Panc1 (cell line): ENCODE measurements around the gene CKAP4. TPM values are rescaled to one million over a fixed set of nuclear protein-coding genes. Genes with fewer than 3 reads are reported as not detected.

Experiments
- ATAC-seq: fragments of 200-7000 bp; cut with Tn5 transposase; 2 replicates; pipeline ENCODE4 v1.9.1; 2020; ENCODE audit warnings: mild to moderate bottlenecking, moderate library complexity
- BruUV-seq: library from RNA; stranded (reverse); fragments of 400-500 nt; replicated peaks from 2 replicates; lab custom pipeline; 2021; lab: Mats Ljungman, UMichigan
- CTCF ChIA-PET: fragments of 300-600 bp; sonication (Branson Sonifier 250); formaldehyde crosslinking; loops from one replicate; lab custom pipeline; 2022; ENCODE audit warnings: antibody characterized with exemption; lab: Charles Lee
- POLR2A ChIA-PET: fragments of 300-600 bp; sonication (Branson Sonifier 250); formaldehyde crosslinking; loops from one replicate; lab custom pipeline; 2022; ENCODE audit warnings: antibody characterized with exemption; lab: Charles Lee
- DNase-seq: peaks from one replicate; pipeline ENCODE4 v3.0.0-alpha.2; 2010; ENCODE audit warnings: low read depth, low spot score
- H3K27ac ChIP-seq: 2 replicates; pipeline ENCODE4 v1.5.1; 2011; ENCODE audit warnings: mild to moderate bottlenecking, low read length, inconsistent platforms
- H3K27me3 ChIP-seq: fragments of 200-500 bp; sonication (Bioruptor generic); 2 replicates; pipeline ENCODE4 v1.6.0; 2014; ENCODE audit warnings: low read length, inconsistent platforms; ENCODE audit not compliant: control insufficient read depth, insufficient read depth
- H3K36me3 ChIP-seq: fragments of 200-500 bp; sonication (Bioruptor generic); 2 replicates; pipeline ENCODE4 v1.5.1; 2014; ENCODE audit warnings: inconsistent platforms, mild to moderate bottlenecking, low read length, moderate library complexity; ENCODE audit not compliant: control insufficient read depth, insufficient read depth
- H3K4me1 ChIP-seq: 2 replicates; pipeline ENCODE4 v1.5.1; 2011; ENCODE audit warnings: inconsistent platforms, mild to moderate bottlenecking, low read length, moderate library complexity; ENCODE audit not compliant: control insufficient read depth, insufficient read depth
- H3K4me3 ChIP-seq, 2 experiments: 2 replicates each; pipeline ENCODE4 v1.5.1; 2011 to 2012; ENCODE audit warnings: low read depth in 2 of 2, low read length in 2 of 2, mild to moderate bottlenecking in 2 of 2, inconsistent platforms in 1 of 2, moderate library complexity in 1 of 2
- H3K9me3 ChIP-seq: fragments of 200-500 bp; sonication (Bioruptor generic); 2 replicates; pipeline ENCODE4 v1.5.1; 2014; ENCODE audit warnings: low read depth, mild to moderate bottlenecking, inconsistent platforms, low read length, moderate library complexity; ENCODE audit not compliant: control insufficient read depth, insufficient read depth
- CTCF ChIP-seq: fragments of 450-650 bp; IDR thresholded peaks from 2 replicates; pipeline ENCODE4 v1.5.1; 2017; ENCODE audit warnings: mild to moderate bottlenecking
- POLR2AphosphoS5 ChIP-seq: IDR thresholded peaks from 2 replicates; pipeline ENCODE4 v1.6.1; 2012; ENCODE audit warnings: mild to moderate bottlenecking, low read depth, low read length, moderate library complexity
- REST ChIP-seq, 2 experiments: IDR thresholded peaks; 2 replicates each; pipeline ENCODE4 v1.6.1; 2011 to 2012; ENCODE audit warnings: low read depth in 2 of 2, control low read depth in 1 of 2, low read length in 1 of 2, mild to moderate bottlenecking in 1 of 2, moderate library complexity in 1 of 2; ENCODE audit not compliant: insufficient read depth in 1 of 2
- SIN3A ChIP-seq: IDR thresholded peaks from 2 replicates; pipeline ENCODE4 v1.6.1; 2012; ENCODE audit warnings: low read depth, mild to moderate bottlenecking, low read length, moderate library complexity, borderline replicate concordance; ENCODE audit not compliant: insufficient read depth
- TCF7L2 ChIP-seq: IDR thresholded peaks from 2 replicates; pipeline ENCODE4 v1.6.1; 2011; ENCODE audit warnings: mild to moderate bottlenecking, low read depth, low read length, inconsistent platforms
- in situ Hi-C: cut with HindIII; loops from 2 replicates; pipeline ENCODE4 v1.10.0; 2016; ENCODE audit warnings: low sequenced_read_pairs, low pct_unique_long_range_greater_than_20kb
- intact Hi-C: fragments of 100-400 bp; cut with micrococcal nuclease; formaldehyde crosslinking; loops from one replicate; pipeline ENCODE4 v1.10.0; 2022; ENCODE audit not compliant: unreplicated experiment
- total RNA-seq: library from RNA; stranded (reverse); gene quantifications from one replicate; pipeline ENCODE4 v1.2.1, GENCODE V29; 2021; ENCODE audit not compliant: unreplicated experiment

The CKAP4 gene
- total RNA-seq, 1 experiment from 2014 or later: 95.9 TPM

- H3K27ac ChIP-seq: no peak overlapping the region
- intact Hi-C loops: no loop called here
- DNase-seq (no peak), ATAC-seq (no peak)
- H3K4me1 ChIP-seq: peaks cover 6% of the 10 kb centered on the region; the same call in 1 of the 2 replicates
- no peaks in the 10 kb centered on the region for H3K27me3 ChIP-seq
- CTCF ChIA-PET: no interaction called here
- TF ChIP-seq REST (IDR thresholded peaks at IDR 0.05; ENCODE audit: insufficient read depth in 1 of 2, low read depth in 2 of 2, low read length in 1 of 2) (no peak), POLR2AphosphoS5 (no peak), CTCF (no peak), SIN3A (no peak), TCF7L2 (no peak)
- H3K9me3 ChIP-seq: no peaks in the 10 kb centered on the region
- POLR2A ChIA-PET: no interaction called here
- H3K4me3 ChIP-seq: no peak overlapping the region
- in situ Hi-C loops: no loop called here
- H3K36me3 ChIP-seq: no peaks in the 10 kb centered on the region
- no TSS peak for BruUV-seq
Observed at GRCh38 chr12:106291342-106291741, 43.5 kb upstream of the CKAP4 start.

- no peak for DNase-seq
- H3K27ac ChIP-seq: no peak overlapping the region
- no peak for ATAC-seq
- in situ Hi-C loops: no loop called here
- intact Hi-C loops: no loop called here
- H3K9me3 ChIP-seq: no peaks in the 10 kb centered on the region
- no TSS peak for BruUV-seq
- ChIA-PET CTCF (no interaction called here), POLR2A (no interaction called here)
- no peaks in the 10 kb centered on the region for H3K36me3 ChIP-seq
- TF ChIP-seq TCF7L2: no peak
- no peak for TF ChIP-seq REST (IDR thresholded peaks at IDR 0.05; ENCODE audit: insufficient read depth in 1 of 2, low read depth in 2 of 2, low read length in 1 of 2)
- no peak for TF ChIP-seq POLR2AphosphoS5
- TF ChIP-seq CTCF: no peak
- TF ChIP-seq SIN3A: no peak
- no peaks in the 10 kb centered on the region for H3K27me3 ChIP-seq
- H3K4me3 ChIP-seq: no peak overlapping the region
- peaks cover 6% of the 10 kb centered on the region; the same call in 1 of the 2 replicates for H3K4me1 ChIP-seq
Observed at GRCh38 chr12:106290666-106291065, 42.8 kb upstream of the CKAP4 start.
